ENCODE measurements around the gene ASIC5. TPM values are rescaled to one million over a fixed set of nuclear protein-coding genes. Genes with fewer than 3 reads are reported as not detected.

ASIC5 gene
- total RNA-seq, 1 donor from 2014 or later = not detected

DNA sequence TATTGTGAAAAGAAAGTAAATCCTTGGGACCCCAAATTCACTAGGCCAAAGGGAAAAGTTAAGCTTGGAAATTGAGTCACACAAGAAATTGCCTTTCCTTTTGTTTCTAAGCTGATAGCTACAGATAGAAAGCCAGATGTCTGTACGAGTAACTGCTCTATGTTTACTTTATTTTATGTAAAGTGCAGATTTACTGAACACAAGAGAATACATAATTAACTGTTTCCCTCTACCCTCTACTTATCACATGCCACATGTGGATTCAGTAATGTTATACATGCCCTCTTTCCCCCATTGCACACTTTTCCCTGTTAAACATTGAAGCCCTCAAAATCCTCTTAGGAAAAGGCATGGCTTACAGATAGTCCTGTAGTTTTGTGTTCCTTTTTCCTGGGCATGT, 21.0 kb upstream of the ASIC5 start:
- no peak for ATAC-seq
- no peak for DNase-seq (ENCODE audit: low spot score)
- intact Hi-C loops (cut with DNase I) = no loop called here

DNA sequence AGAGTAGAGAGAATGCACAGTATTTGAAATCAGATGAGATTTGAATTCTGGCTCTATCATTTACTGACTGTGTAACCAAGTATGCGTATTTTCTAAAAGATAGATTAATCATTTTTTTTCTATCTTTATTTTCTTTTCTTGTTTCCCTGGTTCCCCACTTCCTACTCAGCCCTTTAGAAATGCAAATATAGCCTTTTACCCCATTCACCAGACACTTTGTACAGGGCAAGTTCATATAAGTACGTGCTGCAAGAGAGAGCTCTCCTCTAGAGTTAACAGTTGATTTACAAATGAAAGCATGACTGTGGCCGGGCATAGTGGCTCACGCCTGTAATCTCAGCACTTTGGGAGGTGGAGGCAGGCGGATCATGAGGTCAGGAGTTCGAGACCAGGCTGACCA, 19.6 kb upstream of the ASIC5 start:
- ATAC-seq = no peak
- no peak for DNase-seq (ENCODE audit: low spot score)
- intact Hi-C loops (cut with DNase I) = no loop called here

DNA sequence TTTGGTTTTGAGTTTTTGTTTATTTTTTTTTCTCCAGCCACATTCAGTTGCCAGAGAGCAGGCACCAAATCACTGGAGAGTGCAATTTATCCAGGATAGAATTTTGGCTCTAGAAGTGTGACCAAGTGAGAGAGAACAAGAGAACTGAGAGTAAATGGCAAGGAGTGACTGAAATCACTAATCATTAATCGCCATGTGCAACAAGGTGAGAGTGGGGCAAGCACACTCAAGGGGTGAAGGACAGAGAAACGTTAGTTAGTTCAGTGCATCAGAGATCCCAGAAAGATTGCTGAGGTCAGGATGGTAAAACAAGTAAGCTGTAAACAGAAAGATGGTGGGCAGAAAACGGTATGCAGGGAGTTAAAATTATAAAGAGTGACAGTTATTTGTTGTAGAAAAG, 17.8 kb upstream of the ASIC5 start:
- intact Hi-C loops (cut with DNase I) = no loop called here
- ATAC-seq = no peak
- no peak for DNase-seq (ENCODE audit: low spot score)

DNA sequence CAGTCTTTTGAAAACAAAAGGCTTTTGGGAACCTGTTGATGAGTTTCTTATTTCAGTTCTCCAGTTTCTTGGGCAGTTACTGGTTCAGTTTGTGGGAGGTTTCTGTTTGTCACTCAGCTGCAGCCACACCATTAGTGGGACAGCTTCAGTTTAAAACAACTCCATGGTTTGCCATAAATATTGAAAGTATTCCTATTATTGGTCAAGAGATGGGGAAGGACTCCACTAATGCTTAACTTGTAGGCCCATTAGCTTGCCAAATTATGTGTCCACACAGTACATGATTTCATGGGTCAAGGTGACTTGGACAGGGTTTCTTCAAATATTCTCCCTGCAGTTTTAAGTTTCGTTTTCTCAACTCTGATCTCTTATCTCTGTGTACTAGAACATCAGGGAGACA, 15.5 kb upstream of the ASIC5 start:
- intact Hi-C loops (cut with DNase I) = no loop called here
- no peak for ATAC-seq

DNA sequence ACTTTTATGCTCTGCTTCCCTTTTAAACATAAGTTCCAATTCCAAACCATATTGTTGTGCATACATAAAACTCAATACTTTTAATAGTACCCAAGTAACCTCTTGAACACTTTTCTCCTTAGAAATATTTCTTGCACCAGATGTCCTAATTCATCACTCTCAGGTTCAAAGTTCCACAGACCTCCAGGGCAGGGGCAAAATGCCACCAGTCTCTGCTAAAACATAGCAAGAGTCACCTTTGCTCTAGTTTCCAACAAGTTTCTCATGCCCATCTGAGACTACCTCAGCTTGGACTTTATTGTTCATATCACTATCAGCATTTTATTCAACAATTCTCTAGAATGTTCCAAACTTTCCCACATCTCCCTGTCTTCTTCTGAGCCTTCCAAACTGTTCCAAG, 13.7 kb upstream of the ASIC5 start:
- ATAC-seq (no peak), DNase-seq (ENCODE audit: low spot score) (no peak)
- intact Hi-C loops (cut with DNase I) = no loop called here

More for the DNA sequence above, 15.5 kb upstream of the ASIC5 start:
- DNase-seq (ENCODE audit: low spot score) = no peak

DNA sequence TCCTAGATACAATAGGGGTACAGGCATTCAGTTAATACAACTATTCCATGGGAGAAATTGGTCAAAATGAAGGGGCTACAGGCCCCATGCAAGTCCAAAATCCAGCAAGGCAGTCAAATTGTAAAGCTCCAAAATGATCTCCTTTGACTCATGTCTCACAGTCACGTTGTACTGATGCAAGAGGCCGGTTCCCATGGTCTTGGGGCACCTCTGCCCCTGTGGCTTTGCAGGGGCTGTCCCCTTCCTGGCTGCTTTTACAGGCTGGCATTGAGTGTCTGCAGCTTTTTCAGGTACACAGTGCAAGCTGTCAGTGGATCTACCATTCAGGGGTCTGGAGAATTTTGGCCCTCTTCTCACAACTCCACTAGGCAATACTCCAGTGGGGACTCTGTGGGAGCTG, 12.5 kb upstream of the ASIC5 start:
- ATAC-seq (no peak), DNase-seq (ENCODE audit: low spot score) (no peak)
- intact Hi-C loops (cut with DNase I) = no loop called here

DNA sequence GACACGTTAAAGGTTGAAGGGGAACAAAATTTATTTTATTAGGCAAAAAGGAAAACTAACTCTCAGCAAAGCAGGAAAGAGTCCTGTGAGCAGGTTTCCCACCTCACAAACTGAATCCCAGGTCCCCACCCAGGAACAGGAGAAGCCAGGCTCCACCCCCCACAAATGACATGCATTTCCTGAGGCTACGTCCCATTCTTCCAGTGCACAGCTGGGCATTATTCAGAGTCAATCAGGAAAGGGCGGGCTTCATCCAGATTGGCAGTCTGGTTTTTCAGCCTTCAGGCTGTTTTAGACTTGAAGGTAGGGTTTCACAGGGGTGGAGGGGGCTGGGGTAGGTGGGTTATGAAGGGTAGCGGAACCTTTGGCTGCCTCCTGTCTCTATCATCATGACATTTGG, 11.9 kb upstream of the ASIC5 start:
- intact Hi-C loops (cut with DNase I) = no loop called here
- no peak for DNase-seq (ENCODE audit: low spot score)
- no peak for ATAC-seq

DNA sequence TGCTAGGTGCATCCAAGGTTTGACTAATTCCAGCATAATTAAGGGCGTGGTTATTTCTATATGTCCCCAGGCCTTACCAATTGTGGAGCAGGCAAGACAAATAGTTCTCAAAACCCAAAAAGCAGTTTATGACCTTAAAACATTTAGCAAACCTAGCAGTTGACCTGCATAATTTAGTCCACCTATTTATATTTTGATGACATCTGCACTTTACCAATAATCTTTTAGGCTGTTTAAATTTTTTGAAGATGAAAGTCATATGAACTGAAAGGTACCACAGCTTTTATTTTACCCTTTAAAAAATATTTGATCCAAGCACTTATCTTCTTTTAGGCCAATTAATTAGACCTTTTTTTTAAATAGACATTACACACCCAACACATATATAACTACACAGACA, 9.8 kb upstream of the ASIC5 start:
- ATAC-seq (no peak), DNase-seq (ENCODE audit: low spot score) (no peak)
- intact Hi-C loops (cut with DNase I) = no loop called here

DNA sequence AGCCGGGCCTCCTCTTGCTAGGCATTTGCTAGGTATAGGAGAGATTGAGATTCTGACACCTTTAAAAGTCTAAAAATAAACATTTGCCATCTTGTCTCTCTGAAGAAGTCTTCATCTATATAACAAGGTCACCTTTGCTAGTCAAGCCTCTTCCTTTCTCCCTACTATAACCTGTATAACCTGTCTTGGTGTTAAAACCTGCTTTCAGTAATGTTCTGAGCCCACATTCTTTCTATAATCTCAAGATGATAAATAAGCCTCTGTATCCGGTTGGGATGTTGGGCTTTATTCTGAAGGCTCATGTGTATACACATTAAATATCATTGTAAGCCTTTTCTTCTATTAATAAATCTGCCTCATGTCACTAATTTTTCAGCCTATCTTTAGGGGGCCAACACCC, 10.2 kb downstream of the ASIC5 start:
- DNase-seq (ENCODE audit: low spot score) (no peak), ATAC-seq (no peak)
- intact Hi-C loops (cut with DNase I) = no loop called here

DNA sequence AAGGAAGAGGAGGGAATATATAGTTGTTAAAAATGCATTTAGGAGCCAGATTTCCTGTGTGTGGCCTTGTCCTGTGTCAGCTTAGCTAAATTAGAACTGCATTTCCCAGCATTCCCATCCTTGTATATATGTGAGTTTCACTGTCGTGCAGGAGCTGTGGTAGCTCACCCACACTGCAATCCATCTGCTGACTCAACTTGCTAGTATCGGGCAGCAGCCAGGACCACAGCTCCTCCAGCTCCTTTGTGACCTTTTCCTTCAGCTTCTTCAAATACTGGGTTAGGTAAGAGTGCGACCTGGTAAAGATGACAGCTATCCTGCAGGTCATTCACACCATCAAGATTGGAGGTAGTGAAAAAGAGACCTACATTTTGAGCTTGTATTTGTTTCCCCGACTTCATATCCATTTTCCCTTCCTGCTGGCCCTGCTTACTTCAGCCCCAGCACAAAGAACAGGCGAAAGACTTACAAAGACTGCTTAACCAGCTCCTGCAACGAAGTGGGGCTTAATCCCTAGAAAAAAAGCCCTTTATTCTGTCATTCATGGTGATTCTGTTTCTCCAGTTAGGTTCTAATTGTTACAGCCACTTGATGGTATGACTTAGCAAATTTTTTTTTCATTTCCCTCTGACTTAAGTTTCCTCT, 11.4 kb downstream of the ASIC5 start:
- intact Hi-C loops (cut with DNase I) = no loop called here
- ATAC-seq (no peak), DNase-seq (ENCODE audit: low spot score) (no peak)

DNA sequence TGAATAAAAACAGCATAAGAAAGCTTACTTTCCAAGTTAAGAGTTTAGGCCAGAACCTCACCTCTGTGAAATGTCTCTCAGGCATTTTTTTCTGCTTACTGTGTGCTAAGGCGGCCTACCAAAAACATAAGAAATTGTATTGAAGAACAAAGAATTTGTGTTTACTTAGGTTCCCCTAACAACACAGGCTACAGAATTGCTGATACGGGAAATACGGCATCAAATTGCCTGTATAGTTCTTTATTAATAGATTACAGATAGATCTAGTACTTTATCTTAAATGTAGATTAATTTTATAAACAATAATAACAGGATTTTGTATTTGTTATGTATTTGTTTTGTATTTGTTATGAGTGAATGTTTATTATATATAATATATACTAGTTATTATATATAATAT, 12.9 kb downstream of the ASIC5 start:
- ATAC-seq (no peak), DNase-seq (ENCODE audit: low spot score) (no peak)
- intact Hi-C loops (cut with DNase I) = no loop called here

DNA sequence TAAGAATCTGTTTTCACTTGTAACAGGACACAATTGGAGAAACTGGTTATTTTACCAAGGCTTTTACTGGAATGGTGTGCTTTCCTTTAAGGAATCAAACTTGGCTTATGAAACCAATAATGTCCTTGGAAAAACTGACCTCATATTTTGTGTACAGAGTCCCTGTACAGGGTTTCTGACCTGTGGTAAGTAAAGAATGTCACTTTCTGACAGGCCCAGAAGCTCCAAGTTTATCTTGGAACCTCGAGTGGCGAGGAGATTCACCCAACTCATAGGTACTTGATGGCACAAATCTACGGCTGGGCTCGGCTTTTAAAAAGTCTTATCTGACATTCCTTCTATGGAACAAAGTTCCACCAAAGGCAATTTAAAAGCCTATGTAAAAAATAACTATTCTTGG, 17.0 kb downstream of the ASIC5 start:
- no peak for DNase-seq (ENCODE audit: low spot score)
- intact Hi-C loops (cut with DNase I) = no loop called here
- ATAC-seq = no peak

DNA sequence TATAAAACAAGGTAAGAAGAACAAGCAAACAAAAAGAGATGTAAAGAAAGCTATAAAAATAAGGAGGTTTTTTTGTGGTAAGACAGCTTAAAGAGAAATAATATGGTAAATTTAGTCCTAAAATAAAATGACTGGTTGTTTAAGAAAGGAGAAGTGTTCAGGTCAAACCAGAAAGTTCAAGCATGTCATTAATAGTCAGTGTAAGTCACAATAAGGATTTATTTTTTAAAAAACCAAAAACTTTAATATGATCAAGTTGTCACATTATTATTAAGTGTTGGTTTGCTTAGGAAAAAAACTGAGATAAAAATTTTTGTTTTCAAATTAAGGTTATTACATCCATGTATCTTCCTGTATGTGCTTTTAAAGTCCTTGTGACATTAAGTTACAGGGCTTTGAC, 19.1 kb downstream of the ASIC5 start:
- no peak for DNase-seq (ENCODE audit: low spot score)
- intact Hi-C loops (cut with DNase I) = no loop called here
- no peak for ATAC-seq

DNA sequence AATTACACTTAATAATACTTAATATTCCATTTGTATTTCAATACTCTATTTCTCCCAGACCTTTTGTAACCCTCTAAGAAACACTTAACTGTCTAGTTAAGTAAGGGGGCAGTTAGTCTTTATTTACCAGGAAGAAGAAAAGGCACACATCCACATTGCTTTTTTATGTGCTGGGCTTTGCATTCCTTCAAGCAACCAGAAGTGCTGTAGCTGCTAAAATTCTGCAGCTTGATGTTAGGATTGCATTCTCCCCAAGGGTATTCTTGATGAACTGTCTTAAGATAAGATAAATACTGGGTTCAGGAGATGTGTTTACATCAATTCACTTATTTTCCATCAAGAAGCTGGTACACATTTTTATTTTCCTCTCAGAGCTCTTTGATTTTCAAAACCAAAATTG, 24.0 kb downstream of the ASIC5 start:
- ATAC-seq (no peak), DNase-seq (ENCODE audit: low spot score) (no peak)
- intact Hi-C loops (cut with DNase I) = no loop called here

DNA sequence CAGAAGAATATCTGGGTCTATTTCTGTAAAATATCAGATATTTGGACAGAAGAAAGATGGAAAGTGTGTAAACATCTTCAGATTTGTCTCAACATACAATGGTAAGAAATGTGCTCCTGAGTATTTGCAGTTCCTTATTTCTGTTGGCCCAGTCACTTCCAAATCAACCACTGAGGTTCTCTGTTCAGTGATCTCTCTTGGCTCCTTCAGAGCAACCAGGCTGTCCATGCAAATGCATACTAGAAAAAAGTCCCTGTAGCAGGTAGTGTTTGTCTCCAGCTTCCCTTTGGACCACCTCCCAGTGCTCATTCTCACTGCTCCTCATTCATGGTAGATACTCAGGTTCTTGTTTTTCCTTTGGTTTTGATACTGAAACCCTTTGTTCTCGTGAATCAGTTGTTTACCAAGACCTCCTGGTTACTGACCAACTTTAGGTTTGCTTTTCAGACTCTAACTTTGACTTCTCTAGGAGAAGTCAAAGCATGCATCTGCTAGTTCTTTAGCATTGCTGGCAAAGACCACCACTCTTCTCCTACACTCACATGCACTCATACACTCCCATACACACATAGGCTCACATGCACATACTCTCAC, 28.8 kb downstream of the ASIC5 start:
- ATAC-seq = no peak
- intact Hi-C loops (cut with DNase I) = no loop called here
- no peak for DNase-seq (ENCODE audit: low spot score)

DNA sequence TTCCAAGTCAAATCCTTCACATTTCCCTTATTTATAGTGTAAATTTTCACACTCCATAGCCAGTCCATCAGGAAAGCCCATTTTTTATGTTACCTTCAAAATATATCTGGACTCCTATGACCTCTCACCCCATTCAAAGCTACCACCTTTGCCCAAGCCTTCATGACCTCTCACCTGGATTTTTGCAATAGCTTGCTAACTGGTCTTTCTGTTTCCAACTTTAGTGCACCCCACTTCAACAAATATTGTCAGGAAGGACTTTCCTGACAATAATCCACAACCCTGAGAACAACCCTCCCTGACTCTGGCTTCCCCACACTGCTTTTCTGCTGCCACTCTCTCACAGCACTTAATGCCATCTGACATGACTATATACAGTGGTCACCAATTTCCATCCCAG, 33.4 kb downstream of the ASIC5 start:
- no peak for DNase-seq (ENCODE audit: low spot score)
- ATAC-seq = no peak
- intact Hi-C loops (cut with DNase I) = no loop called here

DNA sequence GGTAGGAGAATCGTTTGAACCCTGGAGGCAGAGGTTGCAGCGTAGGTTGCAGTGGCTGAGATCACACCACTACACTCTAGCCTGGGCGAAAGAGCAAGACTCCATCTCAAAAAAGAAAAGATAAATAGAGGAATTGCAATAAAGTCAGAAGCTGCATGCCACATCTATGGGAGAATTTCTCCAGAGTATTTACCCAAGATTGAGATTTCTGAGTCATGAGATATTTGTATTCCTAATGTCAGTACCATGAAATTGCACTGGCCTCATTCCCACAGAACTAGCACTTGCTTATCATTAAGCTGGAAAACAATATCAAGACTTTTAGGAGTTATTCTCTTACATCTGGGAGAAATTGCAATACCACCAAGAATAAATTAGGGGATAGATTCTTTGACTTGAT, 37.4 kb downstream of the ASIC5 start:
- ATAC-seq (no peak), DNase-seq (ENCODE audit: low spot score) (no peak)
- intact Hi-C loops (cut with DNase I) = no loop called here

DNA sequence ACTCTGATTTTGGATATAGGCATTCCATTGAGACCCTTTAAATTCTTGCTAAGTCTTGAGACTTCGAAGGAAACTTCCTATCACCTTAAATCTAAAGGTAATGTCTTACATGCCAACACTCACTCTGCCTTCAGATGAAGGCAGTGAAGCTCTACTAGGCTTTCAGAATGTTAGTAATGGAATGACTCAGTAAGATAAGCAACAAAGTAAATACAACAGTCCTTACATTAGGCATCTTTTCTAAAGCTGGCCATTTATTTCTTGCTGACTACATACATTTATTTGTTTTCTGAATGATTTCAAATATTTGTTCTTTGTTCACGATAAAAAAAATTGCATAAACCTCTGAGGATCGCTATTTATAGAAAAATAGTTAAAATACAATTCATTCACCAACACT, 43.5 kb downstream of the ASIC5 start:
- no peak for DNase-seq (ENCODE audit: low spot score)
- intact Hi-C loops (cut with DNase I) = no loop called here
- ATAC-seq = no peak

DNA sequence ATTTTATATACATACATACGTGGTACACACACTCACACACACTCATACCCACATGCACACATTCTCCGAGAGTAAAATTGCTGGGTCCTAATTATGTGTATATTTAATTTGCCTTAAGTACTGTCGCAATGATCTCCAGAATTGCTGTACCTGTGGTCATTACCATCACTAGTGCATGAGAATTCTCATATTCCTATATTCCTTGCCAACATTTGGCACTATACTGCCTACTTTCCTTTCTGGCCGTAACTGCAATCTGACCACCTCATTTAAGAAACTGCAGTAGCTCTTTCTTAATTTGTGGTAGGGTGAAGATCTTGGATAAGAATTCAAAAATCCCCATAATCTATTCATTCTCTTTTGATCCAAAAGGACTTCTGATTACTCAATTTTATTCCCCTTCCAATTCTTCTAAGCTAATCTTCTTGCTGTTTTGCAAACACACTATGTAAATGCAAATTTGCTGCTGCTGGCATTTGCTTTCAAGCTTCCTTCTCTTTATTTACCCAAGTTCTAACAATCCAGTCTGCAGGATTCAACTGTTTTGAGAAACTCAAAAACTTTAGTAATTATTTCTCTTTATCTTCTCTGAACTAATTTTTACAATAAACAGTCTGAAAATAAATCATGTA, 45.1 kb downstream of the ASIC5 start:
- ATAC-seq = no peak
- intact Hi-C loops (cut with DNase I) = no loop called here
- no peak for DNase-seq (ENCODE audit: low spot score)

DNA sequence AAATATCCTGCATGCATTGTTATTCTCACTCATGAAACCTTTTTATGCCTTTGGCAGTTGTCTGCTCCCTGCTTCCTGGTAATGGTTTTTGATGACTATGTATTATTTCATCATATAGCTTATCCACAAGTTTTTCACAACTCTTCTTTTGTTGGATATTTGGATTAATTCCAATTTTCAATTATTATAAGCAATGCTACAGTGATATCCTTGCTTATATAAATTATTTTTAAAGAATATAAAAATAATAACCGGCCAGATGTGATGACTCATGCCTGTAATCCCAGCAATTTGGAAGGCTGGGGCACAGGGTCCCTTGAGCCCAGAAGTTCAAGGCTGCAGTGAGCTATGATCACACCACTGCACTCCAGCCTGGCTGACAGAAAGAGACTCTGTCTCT, 47.0 kb downstream of the ASIC5 start:
- peak; percentile 45 for ATAC-seq
- intact Hi-C loops (cut with DNase I) = no loop called here

DNA sequence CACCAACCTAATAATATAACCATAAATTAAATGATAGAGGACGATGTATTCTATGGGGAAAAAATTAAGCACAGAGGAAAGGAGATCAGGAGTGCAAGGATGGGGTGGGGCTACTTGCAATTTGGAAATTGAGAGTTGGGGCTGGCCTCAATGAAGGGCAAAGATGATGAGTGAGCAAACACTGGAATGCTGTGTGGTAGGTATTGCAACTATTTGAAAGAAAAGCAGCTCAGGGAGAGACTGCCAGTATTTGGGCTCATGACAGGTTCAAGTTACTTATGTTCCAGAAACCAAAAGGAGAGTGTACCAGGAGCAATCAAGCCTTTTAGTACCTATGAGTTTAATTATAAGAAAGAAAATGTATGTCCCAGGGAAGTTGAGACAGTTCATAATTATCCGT, 47.4 kb downstream of the ASIC5 start:
- intact Hi-C loops (cut with DNase I) = no loop called here
- DNase-seq (ENCODE audit: low spot score) (no peak), ATAC-seq (no peak)

More for the DNA sequence above, 47.0 kb downstream of the ASIC5 start:
- DNase-seq (ENCODE audit: low spot score) = no peak

Measured in sciatic nerve (tissue), 2 donors.